Measurements from ENCODE around the gene IFNGR1. TPM values are rescaled to one million over a fixed set of nuclear protein-coding genes. Genes with fewer than 3 reads are reported as not detected.
A peak's percentile ranks its signal among the peaks of the same experiment; 100 is the strongest.

The IFNGR1 gene
- total RNA-seq, 1 experiment from 2014 or later, result 23.4 TPM

- intact Hi-C loops (cut with micrococcal nuclease; ENCODE audit: unreplicated experiment) (no loop called here), in situ Hi-C loops (cut with HindIII; ENCODE audit: low pct_unique_long_range_greater_than_20kb, low sequenced_read_pairs) (no loop called here)
- CTCF ChIA-PET, result no interaction called here
- Histone ChIP-seq H3K4me3 (ENCODE audit: low read depth in 2 of 2, low read length in 2 of 2) (no peak overlapping the region), H3K27ac (ENCODE audit: low read length) (no peak overlapping the region), H3K27me3 (ENCODE audit: control insufficient read depth, insufficient read depth, low read length) (no peaks in the 10 kb centered on the region), H3K36me3 (ENCODE audit: control insufficient read depth, insufficient read depth, low read length) (no peaks in the 10 kb centered on the region; the same call in 1 of the 2 replicates), H3K4me1 (ENCODE audit: control insufficient read depth, insufficient read depth, low read length) (no peaks in the 10 kb centered on the region), H3K9me3 (ENCODE audit: control insufficient read depth, insufficient read depth, low read depth, low read length) (no peaks in the 10 kb centered on the region)
- no peak for DNase-seq (ENCODE audit: low read depth, low spot score)
- TF ChIP-seq POLR2AphosphoS5 (IDR thresholded peaks at IDR 0.05; ENCODE audit: low read depth, low read length) (no peak), TCF7L2 (IDR thresholded peaks at IDR 0.05; ENCODE audit: low read depth, low read length) (no peak), SIN3A (IDR thresholded peaks at IDR 0.05; ENCODE audit: borderline replicate concordance, insufficient read depth, low read depth, low read length) (no peak), REST (IDR thresholded peaks at IDR 0.05; ENCODE audit: insufficient read depth in 1 of 2, low read depth in 2 of 2, low read length in 1 of 2) (no peak), CTCF (IDR thresholded peaks at IDR 0.05) (no peak)
- POLR2A ChIA-PET, result no interaction called here
- ATAC-seq, result no peak
- BruUV-seq (replicated peaks), result no TSS peak
Observed at GRCh38 chr6:137200288-137200687, 18.9 kb downstream of the IFNGR1 start.

- DNase-seq (ENCODE audit: low read depth, low spot score) (no peak), ATAC-seq (no peak)
- Histone ChIP-seq H3K4me1 (ENCODE audit: control insufficient read depth, insufficient read depth, low read length) (no peaks in the 10 kb centered on the region), H3K36me3 (ENCODE audit: control insufficient read depth, insufficient read depth, low read length) (no peaks in the 10 kb centered on the region), H3K4me3 (ENCODE audit: low read depth in 2 of 2, low read length in 2 of 2) (no peak overlapping the region), H3K27ac (ENCODE audit: low read length) (no peak overlapping the region), H3K9me3 (ENCODE audit: control insufficient read depth, insufficient read depth, low read depth, low read length) (no peaks in the 10 kb centered on the region), H3K27me3 (ENCODE audit: control insufficient read depth, insufficient read depth, low read length) (no peaks in the 10 kb centered on the region)
- POLR2A ChIA-PET, result no interaction called here
- intact Hi-C loops (cut with micrococcal nuclease; ENCODE audit: unreplicated experiment), result no loop called here
- TF ChIP-seq TCF7L2 (IDR thresholded peaks at IDR 0.05; ENCODE audit: low read depth, low read length) (no peak), REST (IDR thresholded peaks at IDR 0.05; ENCODE audit: insufficient read depth in 1 of 2, low read depth in 2 of 2, low read length in 1 of 2) (no peak), SIN3A (IDR thresholded peaks at IDR 0.05; ENCODE audit: borderline replicate concordance, insufficient read depth, low read depth, low read length) (no peak), CTCF (IDR thresholded peaks at IDR 0.05) (no peak), POLR2AphosphoS5 (IDR thresholded peaks at IDR 0.05; ENCODE audit: low read depth, low read length) (no peak)
- in situ Hi-C loops (cut with HindIII; ENCODE audit: low pct_unique_long_range_greater_than_20kb, low sequenced_read_pairs), result no loop called here
- TSS peak; percentile 58 for BruUV-seq (replicated peaks)
- CTCF ChIA-PET, result no interaction called here
Observed at GRCh38 chr6:137197684-137198645, 21.2 kb downstream of the IFNGR1 start.
